Measurements from ENCODE around the gene SLC25A26.

The SLC25A26 gene

GRCh38 chr3:66379565-66379964 is 158.8 kb downstream of the SLC25A26 start:
- no peak for DNase-seq

DNA sequence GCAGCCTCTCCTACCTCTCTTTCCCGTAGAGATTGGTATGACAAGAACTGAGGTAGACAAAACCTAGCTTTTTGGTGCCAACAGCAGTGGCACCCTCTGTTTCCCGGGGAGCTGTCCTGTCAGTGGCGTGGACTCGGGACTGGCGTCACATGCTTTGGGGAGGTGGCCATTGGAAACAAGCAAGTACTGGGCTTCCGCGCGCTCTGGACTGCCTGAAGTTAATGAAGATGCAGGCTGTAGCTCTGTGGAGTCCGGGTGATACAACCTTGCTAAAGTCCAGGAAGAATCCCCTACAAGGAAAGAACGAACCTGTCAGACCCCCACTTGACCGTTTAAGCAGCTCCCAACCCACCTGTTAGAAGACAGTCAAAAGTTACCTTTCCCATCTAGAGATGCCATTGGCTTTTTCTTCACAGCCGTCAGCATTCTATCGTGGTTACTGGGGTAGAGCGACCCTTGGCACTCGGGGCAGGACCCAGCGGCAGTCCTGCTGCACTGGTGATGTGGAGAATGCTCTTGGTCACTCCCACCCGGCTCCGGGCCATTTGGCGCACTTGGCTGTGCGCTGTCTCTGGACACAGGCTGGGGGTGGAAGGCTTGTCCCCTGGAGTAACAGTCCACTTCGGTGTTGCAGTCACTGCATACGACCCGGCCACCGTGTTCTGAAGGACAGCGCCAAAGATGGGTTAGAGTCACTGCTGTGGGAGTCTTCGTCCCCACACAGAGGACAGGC is 159.6 kb downstream of the SLC25A26 start:
- no peak for DNase-seq

- DNase-seq: no peak
Measured at GRCh38 chr3:66381626-66382025, 160.8 kb downstream of the SLC25A26 start.

DNA sequence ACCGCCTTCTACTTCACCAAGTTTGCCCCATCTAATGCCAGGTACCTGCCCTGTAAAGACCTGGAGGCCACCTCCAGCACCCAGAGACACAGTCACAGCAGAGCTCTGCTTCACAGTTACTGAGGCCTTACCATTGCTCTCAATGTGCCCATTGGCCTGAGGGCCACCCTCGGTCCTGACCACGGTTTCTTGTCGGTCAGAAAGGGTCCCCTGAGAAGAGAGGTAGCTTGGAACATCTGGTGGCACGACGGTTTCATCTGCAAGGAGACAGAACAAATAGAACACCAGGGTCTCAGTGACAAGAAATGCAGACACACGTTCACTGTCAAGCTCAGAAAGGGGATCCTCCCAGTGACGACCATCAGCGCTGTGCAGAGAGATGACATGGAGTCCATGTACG is 161.3 kb downstream of the SLC25A26 start:
- DNase-seq: no peak

DNA sequence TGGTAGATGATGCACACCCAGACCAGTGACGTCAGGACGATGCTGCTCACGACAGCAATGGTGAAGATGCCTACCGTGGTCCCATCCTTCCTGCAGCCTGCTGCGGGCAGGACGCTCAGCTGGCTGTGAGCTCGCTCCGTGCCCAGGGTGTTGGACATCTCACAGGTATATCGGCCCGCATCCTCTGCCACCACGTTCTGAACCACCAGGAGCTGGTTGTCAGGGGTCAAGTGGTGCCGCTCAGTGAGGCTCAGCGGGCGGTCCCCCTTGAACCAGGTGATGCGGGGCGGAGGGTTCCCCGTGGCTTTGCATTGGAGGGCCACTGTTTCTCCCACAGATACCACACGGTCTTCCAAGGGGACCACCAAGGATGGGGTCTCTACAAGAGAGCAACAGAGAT is 162.2 kb downstream of the SLC25A26 start:
- DNase-seq: no peak

- no peak for DNase-seq
Measured at GRCh38 chr3:66383998-66384745, 163.4 kb downstream of the SLC25A26 start.

DNA sequence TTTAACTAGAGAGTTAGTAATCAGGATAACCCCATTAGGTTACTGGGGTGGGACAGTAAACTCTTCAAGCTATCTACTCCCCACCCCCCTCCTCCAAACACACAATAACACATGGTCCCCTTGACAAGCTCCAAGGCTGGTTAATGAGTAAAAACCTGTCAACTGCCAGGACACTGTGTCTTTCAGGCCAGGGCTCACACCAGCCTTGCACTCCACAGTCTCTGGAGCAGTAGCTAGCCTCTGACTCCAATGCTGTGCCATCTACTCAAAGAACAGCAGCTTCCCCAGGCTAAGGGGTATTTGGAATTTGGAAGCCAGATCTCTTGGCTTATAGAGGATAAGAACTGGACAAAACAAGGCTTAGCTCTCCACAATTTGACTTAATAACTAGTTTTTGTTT is 164.3 kb downstream of the SLC25A26 start:
- DNase-seq: no peak

DNA sequence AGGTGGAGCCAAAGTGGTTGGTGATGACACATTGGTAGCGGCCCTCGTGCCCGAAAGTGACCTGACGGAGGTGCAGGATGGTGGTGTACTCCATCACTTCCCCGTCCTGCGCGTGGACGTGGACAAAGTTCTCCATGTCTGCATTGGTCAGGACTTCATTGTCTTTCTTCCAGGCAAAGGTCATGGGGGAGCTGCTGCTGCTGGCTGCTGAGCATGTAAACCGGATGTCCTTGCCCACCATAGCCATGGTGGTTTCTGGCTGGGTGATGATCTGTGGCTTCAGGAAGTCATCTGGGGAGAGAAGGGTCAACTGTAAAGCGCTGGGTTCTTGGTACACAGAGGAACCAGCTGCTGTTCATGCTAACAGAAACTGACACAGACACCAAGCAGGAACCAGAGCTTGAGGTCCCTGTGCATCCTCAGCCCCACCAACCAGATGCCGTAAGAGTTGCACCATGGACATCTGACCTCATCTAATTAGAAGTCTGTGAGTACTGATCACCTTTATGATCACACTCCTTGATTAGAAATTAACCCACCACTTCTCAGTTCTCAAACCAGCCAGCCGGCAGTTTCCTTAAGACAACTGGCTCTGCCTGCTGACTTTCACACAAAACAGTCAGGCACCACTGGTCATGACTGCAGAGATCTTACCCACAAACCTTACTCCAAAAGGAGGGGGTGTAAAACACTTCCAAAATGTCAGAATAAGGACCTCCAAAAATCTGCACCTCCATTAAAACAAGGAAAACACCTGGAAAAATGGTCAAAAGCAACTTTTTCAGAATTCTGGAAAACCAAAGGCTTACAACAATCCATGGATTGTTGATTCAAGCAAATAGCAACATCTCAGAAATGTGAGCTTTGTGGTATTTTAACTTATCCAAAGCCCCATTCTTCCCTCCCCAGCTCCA is 165.5 kb downstream of the SLC25A26 start:
- DNase-seq: no peak

- no peak for DNase-seq
Measured at GRCh38 chr3:66386925-66387650, 166.3 kb downstream of the SLC25A26 start.

DNA sequence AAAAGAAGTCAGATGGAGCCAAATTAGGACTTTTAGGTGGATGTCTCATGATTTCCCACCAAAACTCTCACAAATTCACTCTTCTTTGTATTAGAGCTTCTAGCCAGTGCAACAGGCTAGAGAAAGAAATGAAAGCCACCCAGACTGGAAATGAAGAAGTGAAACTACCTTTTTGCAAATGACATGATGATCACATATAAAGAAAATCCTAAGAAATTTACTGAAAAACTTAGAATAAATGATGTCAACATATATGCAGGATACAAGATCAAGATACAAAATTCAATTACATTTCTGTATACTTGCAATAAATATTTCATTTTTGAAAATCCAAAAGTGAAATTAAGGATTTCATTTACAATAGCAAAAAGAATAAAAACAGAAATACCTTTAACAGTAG is 169.2 kb downstream of the SLC25A26 start:
- DNase-seq: no peak

- no peak for DNase-seq
Measured at GRCh38 chr3:66392512-66392911, 171.7 kb downstream of the SLC25A26 start.

DNA sequence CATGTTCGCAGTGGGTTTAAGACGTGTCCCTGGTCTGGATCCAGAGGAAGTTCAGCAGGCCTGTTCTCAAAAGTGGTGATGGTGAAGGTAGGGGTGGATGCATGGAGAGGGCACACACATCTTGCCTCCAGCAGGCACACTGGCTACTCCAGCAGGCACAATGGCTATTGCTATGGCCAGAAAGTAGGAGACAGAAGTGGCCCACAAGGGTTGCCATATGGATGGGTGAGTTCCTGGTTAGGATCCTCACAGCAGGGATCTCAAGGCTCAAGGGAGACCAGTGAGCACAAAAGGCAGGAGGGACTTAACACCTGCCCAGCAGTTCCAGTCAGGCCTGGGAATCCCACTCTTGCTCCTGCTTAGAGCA is 172.1 kb downstream of the SLC25A26 start:
- DNase-seq: no peak

DNA sequence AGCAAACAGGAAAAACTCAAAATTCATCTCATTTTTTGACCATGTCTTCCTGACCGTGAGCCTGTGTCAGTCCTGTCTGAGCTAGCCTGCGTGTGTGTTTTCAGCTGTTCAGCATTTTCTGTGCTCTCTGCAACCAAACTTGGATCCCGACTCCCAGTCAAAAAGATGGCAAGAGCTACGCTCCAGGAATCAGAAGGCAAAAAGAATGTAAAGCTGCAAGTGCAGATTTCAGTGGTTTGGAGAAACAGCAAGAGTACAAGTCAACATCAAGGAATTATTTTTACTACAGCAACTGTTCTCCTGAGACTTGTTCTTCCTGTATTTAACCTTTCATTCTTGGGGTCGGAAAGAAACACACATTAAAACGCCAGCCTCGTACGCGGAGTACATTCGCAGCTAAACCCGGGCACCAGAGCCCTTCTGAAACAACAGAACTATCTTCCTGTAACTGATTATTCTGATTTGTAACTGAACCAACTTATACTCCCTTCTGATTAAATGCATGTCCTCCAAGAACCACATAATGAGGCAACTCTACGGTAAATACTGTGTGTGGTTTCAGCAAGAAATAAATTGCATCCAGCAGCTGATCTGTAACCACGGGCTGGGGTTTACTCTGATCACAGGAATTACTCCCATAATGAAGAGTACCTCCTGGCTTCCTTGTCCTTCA is 172.7 kb downstream of the SLC25A26 start:
- no peak for DNase-seq

- peak; percentile 72 for DNase-seq
Measured at GRCh38 chr3:66394019-66394752, 173.4 kb downstream of the SLC25A26 start.

- no peak for DNase-seq
Measured at GRCh38 chr3:66394753-66395249, 174.0 kb downstream of the SLC25A26 start.

- no peak for DNase-seq
Measured at GRCh38 chr3:66395635-66396034, 174.8 kb downstream of the SLC25A26 start.

- no peak for DNase-seq
Measured at GRCh38 chr3:66396161-66396760, 175.5 kb downstream of the SLC25A26 start.

- DNase-seq: no peak
Measured at GRCh38 chr3:66396888-66397287, 176.1 kb downstream of the SLC25A26 start.

DNA sequence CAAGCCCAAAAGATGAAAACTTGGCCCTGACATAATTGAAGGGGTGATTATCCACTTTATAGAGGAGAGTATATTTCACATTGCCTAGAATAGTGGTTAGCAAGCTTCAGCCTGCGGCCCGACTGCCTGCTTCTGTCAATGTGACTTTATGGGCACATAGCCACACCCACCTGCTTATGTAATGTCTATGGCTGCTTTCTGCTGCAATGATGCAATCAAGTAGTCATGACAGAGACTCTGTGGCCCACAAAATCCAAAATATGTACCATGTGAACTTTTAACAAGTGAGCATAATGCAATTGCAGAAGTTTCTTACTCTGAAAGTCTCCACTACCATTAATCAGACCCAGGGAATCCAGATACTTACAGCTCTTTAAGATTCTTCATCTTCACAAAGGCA is 176.9 kb downstream of the SLC25A26 start:
- DNase-seq: no peak

DNA sequence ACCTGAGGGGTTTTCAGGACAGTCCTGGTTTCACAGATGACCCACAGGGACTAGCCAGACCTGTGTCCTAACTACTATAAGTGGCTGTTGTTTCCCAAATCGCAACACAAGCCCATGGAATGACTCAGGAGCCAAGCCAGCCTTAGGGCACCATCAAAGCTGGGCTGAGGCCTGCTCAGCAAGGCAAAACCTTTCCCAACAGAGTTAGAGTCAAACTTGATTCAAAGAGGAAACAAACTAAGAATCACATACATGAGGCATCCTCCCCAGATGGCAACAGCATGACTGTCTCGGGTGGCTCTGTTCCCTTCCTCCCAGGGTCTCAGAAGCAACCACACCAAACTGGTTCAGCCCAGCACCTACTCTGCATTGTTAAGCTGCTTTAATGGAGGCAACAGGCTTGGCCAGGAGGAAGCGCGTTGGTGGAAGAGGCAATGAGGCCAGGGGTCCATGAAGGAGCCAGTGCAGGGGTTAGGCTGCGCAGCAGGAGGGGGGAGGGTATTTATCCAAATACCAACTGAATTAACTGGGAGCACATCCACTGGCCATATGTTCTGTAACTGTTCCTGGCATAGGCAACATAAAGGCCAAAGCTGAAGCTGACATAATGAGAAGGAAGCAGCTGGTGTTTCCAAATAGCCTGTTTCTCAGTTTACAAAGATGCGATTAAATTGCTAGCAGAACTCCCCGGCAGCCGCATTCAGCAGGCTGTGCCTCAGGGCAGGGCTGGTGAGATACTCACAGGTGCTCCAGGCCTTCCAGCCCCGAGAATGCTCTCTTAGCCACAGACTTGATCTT is 177.6 kb downstream of the SLC25A26 start:
- no peak for DNase-seq

Measured in CD4-positive, alpha-beta T cell treated with Interleukin-21 for 1 hour (primary cell).